OCI-LY7 (cell line): ENCODE measurements around the gene DLX2. TPM values are rescaled to one million over a fixed set of nuclear protein-coding genes. Genes with fewer than 3 reads are reported as not detected.

Experiments
- BruUV-seq: library from RNA; stranded (reverse); fragments of 400-500 nt; replicated peaks from 2 replicates; lab custom pipeline; 2021; lab: Mats Ljungman, UMichigan
- CTCF ChIA-PET: fragments of 300-600 bp; sonication (Branson Sonifier 250); formaldehyde crosslinking; loops from one replicate; lab custom pipeline; 2022; ENCODE audit warnings: antibody characterized with exemption; ENCODE audit not compliant: unreplicated experiment; lab: Charles Lee
- POLR2A ChIA-PET: fragments of 300-600 bp; sonication (Branson Sonifier 250); formaldehyde crosslinking; loops from one replicate; lab custom pipeline; 2022; ENCODE audit warnings: antibody characterized with exemption; lab: Charles Lee
- DNase-seq: peaks from one replicate; pipeline ENCODE4 v3.0.0-alpha.2; 2015; ENCODE audit warnings: low spot score
- H2AFZ ChIP-seq: fragments of 200-600 bp; sonication (generic), shearing (Covaris generic); 2 replicates; pipeline ENCODE4 v1.6.1; 2014; ENCODE audit warnings: mild to moderate bottlenecking, antibody characterized with exemption, low read length, moderate library complexity
- H3K27ac ChIP-seq: fragments of 200-600 bp; sonication (generic); 2 replicates; pipeline ENCODE4 v1.5.1; 2014; ENCODE audit warnings: mixed run types, low read depth, mild to moderate bottlenecking, moderate library complexity, low read length, inconsistent platforms; ENCODE audit not compliant: poor library complexity, severe bottlenecking
- H3K36me3 ChIP-seq: fragments of 200-600 bp; sonication (generic); 2 replicates; pipeline ENCODE4 v1.6.1; 2014; ENCODE audit warnings: mild to moderate bottlenecking, antibody characterized with exemption, low read length, moderate library complexity, mixed read lengths; ENCODE audit not compliant: insufficient read depth
- H3K4me1 ChIP-seq: fragments of 200-600 bp; sonication (generic); 2 replicates; pipeline ENCODE4 v1.5.1; 2014; ENCODE audit warnings: mild to moderate bottlenecking, low read length; ENCODE audit not compliant: insufficient read depth, poor library complexity, severe bottlenecking
- H3K4me2 ChIP-seq: fragments of 200-600 bp; sonication (generic); 2 replicates; pipeline ENCODE4 v1.6.1; 2014; ENCODE audit warnings: mild to moderate bottlenecking, low read length
- H3K4me3 ChIP-seq: fragments of 200-600 bp; sonication (generic); 2 replicates; pipeline ENCODE4 v1.5.1; 2014; ENCODE audit warnings: mild to moderate bottlenecking, low read depth, low read length; ENCODE audit not compliant: poor library complexity, severe bottlenecking
- H3K79me2 ChIP-seq: fragments of 200-600 bp; sonication (generic); 2 replicates; pipeline ENCODE4 v1.6.1; 2016; ENCODE audit warnings: low read depth, mild to moderate bottlenecking, low read length, moderate library complexity, mixed read lengths; ENCODE audit not compliant: insufficient read depth
- H3K9me2 ChIP-seq: fragments of 200-600 bp; sonication (generic); 2 replicates; pipeline ENCODE4 v1.6.1; 2016; ENCODE audit warnings: mild to moderate bottlenecking, low read length, mixed read lengths; ENCODE audit not compliant: insufficient read depth
- H3K9me3 ChIP-seq: fragments of 200-600 bp; sonication (generic); 2 replicates; pipeline ENCODE4 v1.6.1; 2014; ENCODE audit warnings: mild to moderate bottlenecking, mixed run types, low read length, mixed read lengths
- H4K20me1 ChIP-seq: fragments of 200-600 bp; sonication (generic); 2 replicates; pipeline ENCODE4 v1.6.1; 2014; ENCODE audit warnings: mild to moderate bottlenecking, antibody characterized with exemption, low read length, moderate library complexity, mixed read lengths; ENCODE audit not compliant: insufficient read depth
- EZH2phosphoT487 ChIP-seq: fragments of 200-600 bp; sonication (generic); IDR thresholded peaks from 2 replicates; pipeline ENCODE4 v1.6.1; 2018; ENCODE audit warnings: low read depth, borderline replicate concordance, mild to moderate bottlenecking, mixed run types, antibody characterized with exemption, low read length, moderate library complexity, mixed read lengths
- intact Hi-C: fragments of 100-400 bp; cut with micrococcal nuclease; formaldehyde crosslinking; loops from one replicate; pipeline ENCODE4 v1.10.0; 2022; ENCODE audit not compliant: unreplicated experiment
- total RNA-seq, 2 experiments: library from RNA; depleted of rRNA in 1 of 2; stranded (reverse); fragments of >200 nt in 1 of 2; shearing (Covaris generic) in 1 of 2; gene quantifications; 2 replicates each; pipeline ENCODE4 v1.2.3, GENCODE V29; 2014 to 2022
- TF ChIP-seq, protein P1 (sequence below): fragments of 200-600 bp; sonication (generic); conservative IDR thresholded peaks from 2 replicates; pipeline ENCODE4 v1.5.1; 2014; ENCODE audit warnings: mild to moderate bottlenecking, antibody characterized with exemption, low read length, moderate library complexity, mixed read lengths

Gene DLX2
- total RNA-seq, 2 experiments from 2014 or later, result 0.22 TPM; not detected in 1

DNA sequence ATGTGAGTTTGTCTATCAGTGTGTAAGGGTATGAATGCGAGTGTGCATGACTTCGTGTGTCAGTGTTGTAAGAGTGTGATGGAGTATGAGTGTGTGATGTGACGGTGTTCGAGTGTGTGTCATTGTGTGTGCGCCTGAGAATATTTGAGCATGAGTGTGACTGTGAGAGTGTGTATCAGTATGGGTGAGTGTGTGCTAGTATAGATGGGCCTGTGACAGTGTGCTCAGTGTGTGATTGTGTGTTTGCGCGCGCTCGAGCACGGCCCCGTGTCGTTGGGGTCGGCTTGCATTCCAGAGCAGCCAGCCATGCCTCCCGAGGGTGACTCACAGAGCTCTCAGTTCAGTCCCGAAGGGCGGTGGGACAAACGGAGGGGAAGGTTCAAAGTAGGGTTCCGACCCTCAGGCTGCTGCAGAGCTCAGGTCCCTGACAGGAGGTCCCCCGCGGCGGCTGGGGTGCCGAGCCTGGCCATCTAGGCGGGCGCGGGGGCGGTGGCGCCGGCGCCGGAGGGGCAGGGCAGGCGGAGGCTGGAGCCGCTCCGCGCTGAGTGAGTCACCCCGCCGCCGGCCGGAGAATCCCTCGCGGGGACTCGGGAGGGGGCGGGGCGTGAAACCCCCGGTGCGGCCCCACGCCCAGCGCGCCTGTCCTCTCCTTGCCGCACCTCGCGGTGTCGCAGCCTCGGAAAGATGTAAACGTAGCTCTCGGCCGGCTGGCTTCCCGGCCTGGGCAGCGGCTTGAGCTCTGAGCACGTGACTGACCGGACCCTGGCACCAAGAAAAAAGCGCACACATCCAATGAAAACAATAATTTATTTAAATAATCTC, 3.8 kb downstream of the DLX2 start:
- intact Hi-C loops, result no loop called here
- H3K36me3 ChIP-seq, result no peaks in the 10 kb centered on the region
- H3K4me2 ChIP-seq, result no peak overlapping the region
- no peak overlapping the region for H3K4me3 ChIP-seq
- POLR2A ChIA-PET, result no interaction called here
- BruUV-seq, result no TSS peak
- H3K9me2 ChIP-seq, result no peaks in the 10 kb centered on the region
- no peak overlapping the region for H2AFZ ChIP-seq
- TF ChIP-seq, protein P1, sequence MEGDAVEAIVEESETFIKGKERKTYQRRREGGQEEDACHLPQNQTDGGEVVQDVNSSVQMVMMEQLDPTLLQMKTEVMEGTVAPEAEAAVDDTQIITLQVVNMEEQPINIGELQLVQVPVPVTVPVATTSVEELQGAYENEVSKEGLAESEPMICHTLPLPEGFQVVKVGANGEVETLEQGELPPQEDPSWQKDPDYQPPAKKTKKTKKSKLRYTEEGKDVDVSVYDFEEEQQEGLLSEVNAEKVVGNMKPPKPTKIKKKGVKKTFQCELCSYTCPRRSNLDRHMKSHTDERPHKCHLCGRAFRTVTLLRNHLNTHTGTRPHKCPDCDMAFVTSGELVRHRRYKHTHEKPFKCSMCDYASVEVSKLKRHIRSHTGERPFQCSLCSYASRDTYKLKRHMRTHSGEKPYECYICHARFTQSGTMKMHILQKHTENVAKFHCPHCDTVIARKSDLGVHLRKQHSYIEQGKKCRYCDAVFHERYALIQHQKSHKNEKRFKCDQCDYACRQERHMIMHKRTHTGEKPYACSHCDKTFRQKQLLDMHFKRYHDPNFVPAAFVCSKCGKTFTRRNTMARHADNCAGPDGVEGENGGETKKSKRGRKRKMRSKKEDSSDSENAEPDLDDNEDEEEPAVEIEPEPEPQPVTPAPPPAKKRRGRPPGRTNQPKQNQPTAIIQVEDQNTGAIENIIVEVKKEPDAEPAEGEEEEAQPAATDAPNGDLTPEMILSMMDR, result no peak
- TF ChIP-seq EZH2phosphoT487, result 0 out of 2 replicates have a peak, but pooled peaks have one; percentile 34
- no peaks in the 10 kb centered on the region for H4K20me1 ChIP-seq
- CTCF ChIA-PET, result interaction anchor here (0.6 kb wide), 1 partner anchor 14 kb away, joined by 4 read pairs; the partner anchor contains the start of gene DLX1
- no peaks in the 10 kb centered on the region for H3K9me3 ChIP-seq
- H3K27ac ChIP-seq, result no peak overlapping the region
- H3K79me2 ChIP-seq, result no peaks in the 10 kb centered on the region
- peaks cover 5% of the 10 kb centered on the region for H3K4me1 ChIP-seq
- no peak for DNase-seq

DNA sequence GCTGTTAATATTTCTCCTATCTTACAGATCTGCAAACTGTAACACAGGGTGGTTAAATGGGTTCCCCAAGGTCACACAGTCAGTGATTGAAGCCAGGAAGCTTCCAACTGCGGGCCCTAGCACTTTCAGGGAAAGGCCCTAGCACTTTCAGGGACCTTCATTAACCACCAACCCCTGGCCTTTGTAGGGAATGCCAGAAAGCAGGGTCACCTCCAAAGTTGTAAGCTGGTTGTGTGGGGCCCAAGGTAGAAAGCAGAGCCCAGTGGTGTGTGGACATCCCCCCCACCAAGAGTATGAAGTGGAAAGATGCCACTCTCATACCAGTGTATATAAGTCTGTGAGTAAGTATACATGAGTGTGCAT, 4.4 kb downstream of the DLX2 start:
- Histone ChIP-seq H3K9me2 (no peaks in the 10 kb centered on the region), H3K79me2 (no peaks in the 10 kb centered on the region), H3K4me1 (peaks cover 5% of the 10 kb centered on the region), H4K20me1 (no peaks in the 10 kb centered on the region), H2AFZ (no peak overlapping the region), H3K4me3 (no peak overlapping the region), H3K36me3 (no peaks in the 10 kb centered on the region), H3K27ac (no peak overlapping the region), H3K9me3 (no peaks in the 10 kb centered on the region), H3K4me2 (no peak overlapping the region)
- DNase-seq, result no peak
- CTCF ChIA-PET, result no interaction called here
- TF ChIP-seq EZH2phosphoT487, result no peak
- TF ChIP-seq, protein P1, result no peak
- POLR2A ChIA-PET, result no interaction called here
- intact Hi-C loops, result no loop called here
- BruUV-seq, result no TSS peak

DNA sequence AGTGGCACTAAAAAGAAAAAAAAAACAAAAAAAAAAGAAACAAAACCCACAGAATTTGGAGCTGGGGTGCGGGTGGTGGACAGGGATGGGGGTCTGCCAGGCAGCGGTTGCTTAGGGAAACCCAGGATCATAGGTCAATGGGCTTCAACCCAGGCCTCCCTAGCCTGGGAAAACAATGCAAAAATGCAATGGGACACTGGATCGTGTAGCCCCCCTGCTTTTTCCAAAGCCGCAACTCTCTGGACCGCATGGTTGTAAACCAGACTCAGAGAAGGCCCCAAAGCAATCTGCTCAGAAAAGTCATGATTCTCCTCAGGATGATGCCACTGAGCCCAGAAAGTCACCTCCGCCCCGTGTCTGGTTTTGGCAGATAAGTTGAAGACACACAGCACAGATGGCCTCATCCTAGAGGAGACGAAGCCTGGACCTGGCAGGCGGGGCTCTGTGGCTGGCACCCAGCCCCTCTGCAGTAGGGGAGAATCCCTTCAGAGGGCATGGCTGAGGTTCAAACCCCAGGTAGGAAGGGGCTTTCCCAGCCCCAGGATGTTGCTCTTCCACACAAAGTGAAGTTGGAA, 5.1 kb downstream of the DLX2 start:
- Histone ChIP-seq H2AFZ (no peak overlapping the region), H3K27ac (no peak overlapping the region), H3K36me3 (no peaks in the 10 kb centered on the region), H4K20me1 (no peaks in the 10 kb centered on the region), H3K9me2 (no peaks in the 10 kb centered on the region), H3K4me1 (peaks cover 5% of the 10 kb centered on the region), H3K79me2 (no peaks in the 10 kb centered on the region), H3K9me3 (no peaks in the 10 kb centered on the region), H3K4me2 (no peak overlapping the region), H3K4me3 (no peak overlapping the region)
- intact Hi-C loops, result no loop called here
- CTCF ChIA-PET, result no interaction called here
- POLR2A ChIA-PET, result interaction anchor here (0.6 kb wide), 1 partner anchor 346 kb away, joined by 3 read pairs; no protein-coding TSS in a partner anchor
- no peak; the same call in 1 of the 2 replicates for TF ChIP-seq EZH2phosphoT487
- TF ChIP-seq, protein P1, result no peak
- no TSS peak for BruUV-seq
- no peak for DNase-seq
